ENCODE measurements around the gene WARS2. TPM values are rescaled to one million over a fixed set of nuclear protein-coding genes. Genes with fewer than 3 reads are reported as not detected.

WARS2 gene
- total RNA-seq, 1 donor, result 23.9 TPM

DNA sequence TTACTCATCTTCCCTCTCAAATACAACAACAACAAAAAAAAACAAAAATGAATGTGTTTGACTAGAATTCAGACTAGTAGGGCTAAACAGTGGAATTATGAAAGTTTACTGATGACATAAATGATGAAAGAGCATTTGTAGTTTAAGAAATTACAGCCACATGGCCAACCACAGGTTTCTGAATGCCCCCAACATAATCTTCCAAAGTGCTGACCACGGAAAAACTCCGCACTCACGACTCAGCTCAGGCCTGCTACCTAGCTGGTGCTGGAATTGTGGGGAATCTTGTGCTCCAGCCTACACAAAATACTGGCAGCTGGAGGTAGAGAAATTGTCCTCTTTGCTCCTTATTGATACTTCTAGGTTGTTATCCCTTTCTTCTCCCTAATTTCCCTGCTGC lies 128.7 kb downstream of the WARS2 start:
- TF ChIP-seq, protein P1, sequence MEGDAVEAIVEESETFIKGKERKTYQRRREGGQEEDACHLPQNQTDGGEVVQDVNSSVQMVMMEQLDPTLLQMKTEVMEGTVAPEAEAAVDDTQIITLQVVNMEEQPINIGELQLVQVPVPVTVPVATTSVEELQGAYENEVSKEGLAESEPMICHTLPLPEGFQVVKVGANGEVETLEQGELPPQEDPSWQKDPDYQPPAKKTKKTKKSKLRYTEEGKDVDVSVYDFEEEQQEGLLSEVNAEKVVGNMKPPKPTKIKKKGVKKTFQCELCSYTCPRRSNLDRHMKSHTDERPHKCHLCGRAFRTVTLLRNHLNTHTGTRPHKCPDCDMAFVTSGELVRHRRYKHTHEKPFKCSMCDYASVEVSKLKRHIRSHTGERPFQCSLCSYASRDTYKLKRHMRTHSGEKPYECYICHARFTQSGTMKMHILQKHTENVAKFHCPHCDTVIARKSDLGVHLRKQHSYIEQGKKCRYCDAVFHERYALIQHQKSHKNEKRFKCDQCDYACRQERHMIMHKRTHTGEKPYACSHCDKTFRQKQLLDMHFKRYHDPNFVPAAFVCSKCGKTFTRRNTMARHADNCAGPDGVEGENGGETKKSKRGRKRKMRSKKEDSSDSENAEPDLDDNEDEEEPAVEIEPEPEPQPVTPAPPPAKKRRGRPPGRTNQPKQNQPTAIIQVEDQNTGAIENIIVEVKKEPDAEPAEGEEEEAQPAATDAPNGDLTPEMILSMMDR (IDR thresholded peaks at IDR 0.05; ENCODE audit: extremely low read depth, low read depth, low read length), result no peak
- no peaks in the 10 kb centered on the region for H3K79me2 ChIP-seq (ENCODE audit: insufficient read depth, low read length)
- no peaks in the 10 kb centered on the region for H3K36me3 ChIP-seq (ENCODE audit: insufficient read depth, low read length)
- H4K20me1 ChIP-seq (ENCODE audit: insufficient read depth, low read length), result no peaks in the 10 kb centered on the region
- H3K9me3 ChIP-seq (ENCODE audit: low read depth, low read length), result no peaks in the 10 kb centered on the region
- H3K4me3 ChIP-seq (ENCODE audit: insufficient read depth, low read length), result no peak overlapping the region
- H3K4me1 ChIP-seq (ENCODE audit: insufficient read depth, low read length), result peaks cover 23% of the 10 kb centered on the region
- H3K27me3 ChIP-seq (ENCODE audit: insufficient read depth, low read length), result peaks cover under 1% of the 10 kb centered on the region
- no peak for DNase-seq (ENCODE audit: insufficient read length, low spot score, missing footprints)
- H3K27ac ChIP-seq (ENCODE audit: low read depth, low read length), result no peak overlapping the region
- H3K4me2 ChIP-seq (ENCODE audit: insufficient read depth, low read length), result no peak overlapping the region
- no peak overlapping the region for H2AFZ ChIP-seq (ENCODE audit: low read length)

DNA sequence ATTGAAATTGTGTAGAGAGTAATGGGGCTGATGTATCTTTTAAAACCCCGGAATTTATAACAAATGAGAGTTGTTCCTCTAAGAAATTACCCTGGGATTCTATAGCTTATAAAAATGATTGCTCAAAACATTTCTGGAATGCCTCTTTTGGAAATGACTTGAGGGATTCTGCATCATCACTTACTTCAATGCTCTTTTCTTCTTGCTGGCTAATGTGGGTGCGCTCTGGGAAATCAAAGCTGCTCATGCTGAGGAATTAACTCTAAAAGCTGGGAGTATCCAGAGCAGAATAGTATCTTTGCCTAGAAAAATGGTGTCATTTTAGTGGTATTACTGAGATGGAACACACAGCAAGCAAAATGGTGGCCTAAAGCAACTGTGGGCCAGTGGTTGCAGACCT lies 129.3 kb downstream of the WARS2 start:
- H3K4me2 ChIP-seq (ENCODE audit: insufficient read depth, low read length), result no peak overlapping the region
- no peak overlapping the region for H3K4me3 ChIP-seq (ENCODE audit: insufficient read depth, low read length)
- no peak for DNase-seq (ENCODE audit: insufficient read length, low spot score, missing footprints)
- H3K36me3 ChIP-seq (ENCODE audit: insufficient read depth, low read length), result no peaks in the 10 kb centered on the region
- peaks cover 3% of the 10 kb centered on the region for H3K9me3 ChIP-seq (ENCODE audit: low read depth, low read length)
- H3K27ac ChIP-seq (ENCODE audit: low read depth, low read length), result no peak overlapping the region
- peaks cover 6% of the 10 kb centered on the region for H3K27me3 ChIP-seq (ENCODE audit: insufficient read depth, low read length)
- H2AFZ ChIP-seq (ENCODE audit: low read length), result no peak overlapping the region
- no peaks in the 10 kb centered on the region for H4K20me1 ChIP-seq (ENCODE audit: insufficient read depth, low read length)
- TF ChIP-seq, protein P1 (IDR thresholded peaks at IDR 0.05; ENCODE audit: extremely low read depth, low read depth, low read length), result no peak
- peaks cover 23% of the 10 kb centered on the region for H3K4me1 ChIP-seq (ENCODE audit: insufficient read depth, low read length)
- H3K79me2 ChIP-seq (ENCODE audit: insufficient read depth, low read length), result no peaks in the 10 kb centered on the region

DNA sequence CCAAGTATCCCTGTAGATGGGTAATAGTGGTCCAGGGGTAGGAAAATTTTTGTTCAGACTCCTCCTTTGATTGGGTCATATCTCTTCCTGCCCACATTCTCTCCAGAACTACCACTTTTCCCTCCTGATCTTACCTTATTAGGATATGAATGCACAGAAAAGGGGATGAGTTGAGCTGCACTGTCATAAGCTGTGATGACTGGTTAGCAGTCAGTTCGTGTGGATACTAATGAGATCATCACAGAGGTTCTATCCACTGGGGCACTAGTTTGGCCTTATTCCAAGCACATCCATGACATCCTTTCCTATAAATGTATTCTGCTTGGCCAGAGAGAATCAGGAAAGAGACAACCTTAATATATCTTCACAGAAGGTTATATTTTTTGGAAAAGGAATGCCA lies 130.3 kb downstream of the WARS2 start:
- Histone ChIP-seq H3K27ac (ENCODE audit: low read depth, low read length) (peak overlapping the region; percentile 75), H3K9me3 (ENCODE audit: low read depth, low read length) (peaks cover 3% of the 10 kb centered on the region), H3K27me3 (ENCODE audit: insufficient read depth, low read length) (peaks cover 14% of the 10 kb centered on the region), H3K79me2 (ENCODE audit: insufficient read depth, low read length) (no peaks in the 10 kb centered on the region), H3K4me3 (ENCODE audit: insufficient read depth, low read length) (no peak overlapping the region), H3K36me3 (ENCODE audit: insufficient read depth, low read length) (no peaks in the 10 kb centered on the region), H3K4me1 (ENCODE audit: insufficient read depth, low read length) (peaks cover 23% of the 10 kb centered on the region), H3K4me2 (ENCODE audit: insufficient read depth, low read length) (no peak overlapping the region), H2AFZ (ENCODE audit: low read length) (no peak overlapping the region), H4K20me1 (ENCODE audit: insufficient read depth, low read length) (no peaks in the 10 kb centered on the region)
- TF ChIP-seq, protein P1 (IDR thresholded peaks at IDR 0.05; ENCODE audit: extremely low read depth, low read depth, low read length), result no peak
- DNase-seq (ENCODE audit: insufficient read length, low spot score, missing footprints), result peak; percentile 88

DNA sequence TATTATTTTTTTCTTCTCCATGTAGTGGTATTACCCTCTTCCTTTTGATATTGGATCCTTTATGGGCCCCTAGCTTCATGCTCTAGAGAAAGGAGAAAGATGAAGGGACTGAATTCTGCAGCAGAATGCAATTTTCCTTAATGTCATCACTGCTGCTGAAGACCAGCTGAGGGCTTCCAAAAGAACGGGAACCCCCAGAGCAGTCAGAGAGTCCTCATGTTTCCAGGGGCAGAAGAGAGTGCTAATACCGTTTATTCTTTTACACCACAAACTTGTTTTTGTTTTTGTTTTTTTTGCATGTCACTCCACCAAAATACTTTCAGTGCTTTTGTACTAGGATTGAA lies 131.2 kb downstream of the WARS2 start:
- no peaks in the 10 kb centered on the region for H3K79me2 ChIP-seq (ENCODE audit: insufficient read depth, low read length)
- H3K36me3 ChIP-seq (ENCODE audit: insufficient read depth, low read length), result no peaks in the 10 kb centered on the region
- H3K27ac ChIP-seq (ENCODE audit: low read depth, low read length), result peak overlapping the region; percentile 75
- H3K9me3 ChIP-seq (ENCODE audit: low read depth, low read length), result peaks cover 3% of the 10 kb centered on the region
- H3K4me3 ChIP-seq (ENCODE audit: insufficient read depth, low read length), result peak overlapping the region; percentile 64
- H4K20me1 ChIP-seq (ENCODE audit: insufficient read depth, low read length), result no peaks in the 10 kb centered on the region
- H2AFZ ChIP-seq (ENCODE audit: low read length), result no peak overlapping the region
- no peak for DNase-seq (ENCODE audit: insufficient read length, low spot score, missing footprints)
- TF ChIP-seq, protein P1 (IDR thresholded peaks at IDR 0.05; ENCODE audit: extremely low read depth, low read depth, low read length), result no peak
- H3K4me1 ChIP-seq (ENCODE audit: insufficient read depth, low read length), result peaks cover 23% of the 10 kb centered on the region
- peaks cover 14% of the 10 kb centered on the region for H3K27me3 ChIP-seq (ENCODE audit: insufficient read depth, low read length)
- H3K4me2 ChIP-seq (ENCODE audit: insufficient read depth, low read length), result peak overlapping the region; percentile 88

Data from osteoblast (primary cell).